Upper lobe of left lung (tissue), 4 donors: ENCODE measurements around the gene LDB2.

Experiments used
- CTCF ChIP-seq, 6 experiments: fragments of 450-650 bp in 4 of 6; fragments of 200-600 bp in 2 of 6; sonication (generic) in 2 of 6; IDR thresholded peaks; one replicate each; pipeline ENCODE4 v1.5.1; 2016 to 2019; ENCODE audit warnings: antibody characterized with exemption in 6 of 6
- POLR2A ChIP-seq, 4 donors: fragments of 450-650 bp; IDR thresholded peaks; one replicate each; pipeline ENCODE4 v1.5.1; 2016 to 2017; ENCODE audit warnings: antibody characterized with exemption in 4 of 4, mild to moderate bottlenecking in 2 of 4

GRCh38 chr4:16894406-16894805 lies 4.0 kb downstream of the LDB2 start:
- no peak for TF ChIP-seq CTCF (IDR thresholded peaks at IDR 0.05)
- TF ChIP-seq POLR2A (IDR thresholded peaks at IDR 0.05): no peak
